Loucy (cell line): Measurements from ENCODE around the gene BSND.

ENCODE experiments used
- EZH2phosphoT487 ChIP-seq: fragments of 200-600 bp; IDR thresholded peaks from 2 replicates; pipeline ENCODE4 v1.6.1; 2018; ENCODE audit warnings: antibody characterized with exemption, mild to moderate bottlenecking, moderate library complexity, borderline replicate concordance
- TF ChIP-seq, protein P1 (sequence below): fragments of 200-600 bp; sonication (generic); conservative IDR thresholded peaks from 2 replicates; pipeline ENCODE4 v1.5.1; 2014; ENCODE audit warnings: mild to moderate bottlenecking, antibody characterized with exemption, low read length

DNA sequence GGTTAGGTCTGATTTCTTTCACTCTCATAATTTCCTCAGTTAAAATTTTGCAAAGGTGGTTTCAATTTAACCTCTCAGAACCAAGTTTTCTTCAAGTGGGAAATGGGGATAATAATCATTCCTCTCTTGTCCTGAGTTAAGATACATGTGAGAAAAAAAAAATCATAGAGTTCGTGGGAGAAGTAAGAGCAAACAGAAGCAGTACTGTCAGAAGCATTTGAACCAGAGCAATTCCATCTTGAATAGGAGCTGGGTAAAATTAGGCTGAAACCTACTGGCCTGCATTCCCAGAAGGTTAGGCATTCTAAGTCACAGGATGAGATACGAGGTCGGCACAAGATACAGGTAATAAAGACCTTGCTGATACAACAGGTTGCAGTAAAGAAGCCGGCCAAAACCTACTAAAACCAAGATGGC, 46.9 kb upstream of the BSND start:
- TF ChIP-seq, protein P1, sequence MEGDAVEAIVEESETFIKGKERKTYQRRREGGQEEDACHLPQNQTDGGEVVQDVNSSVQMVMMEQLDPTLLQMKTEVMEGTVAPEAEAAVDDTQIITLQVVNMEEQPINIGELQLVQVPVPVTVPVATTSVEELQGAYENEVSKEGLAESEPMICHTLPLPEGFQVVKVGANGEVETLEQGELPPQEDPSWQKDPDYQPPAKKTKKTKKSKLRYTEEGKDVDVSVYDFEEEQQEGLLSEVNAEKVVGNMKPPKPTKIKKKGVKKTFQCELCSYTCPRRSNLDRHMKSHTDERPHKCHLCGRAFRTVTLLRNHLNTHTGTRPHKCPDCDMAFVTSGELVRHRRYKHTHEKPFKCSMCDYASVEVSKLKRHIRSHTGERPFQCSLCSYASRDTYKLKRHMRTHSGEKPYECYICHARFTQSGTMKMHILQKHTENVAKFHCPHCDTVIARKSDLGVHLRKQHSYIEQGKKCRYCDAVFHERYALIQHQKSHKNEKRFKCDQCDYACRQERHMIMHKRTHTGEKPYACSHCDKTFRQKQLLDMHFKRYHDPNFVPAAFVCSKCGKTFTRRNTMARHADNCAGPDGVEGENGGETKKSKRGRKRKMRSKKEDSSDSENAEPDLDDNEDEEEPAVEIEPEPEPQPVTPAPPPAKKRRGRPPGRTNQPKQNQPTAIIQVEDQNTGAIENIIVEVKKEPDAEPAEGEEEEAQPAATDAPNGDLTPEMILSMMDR: no peak
- TF ChIP-seq EZH2phosphoT487: no peak
